ENCODE measurements around the gene GALK2.
"Not testable (repeated sequence)": the region's sequence is repeated elsewhere in the genome, so short reads cannot be mapped to it uniquely, and the experiment has no call there.

GALK2 gene

DNA sequence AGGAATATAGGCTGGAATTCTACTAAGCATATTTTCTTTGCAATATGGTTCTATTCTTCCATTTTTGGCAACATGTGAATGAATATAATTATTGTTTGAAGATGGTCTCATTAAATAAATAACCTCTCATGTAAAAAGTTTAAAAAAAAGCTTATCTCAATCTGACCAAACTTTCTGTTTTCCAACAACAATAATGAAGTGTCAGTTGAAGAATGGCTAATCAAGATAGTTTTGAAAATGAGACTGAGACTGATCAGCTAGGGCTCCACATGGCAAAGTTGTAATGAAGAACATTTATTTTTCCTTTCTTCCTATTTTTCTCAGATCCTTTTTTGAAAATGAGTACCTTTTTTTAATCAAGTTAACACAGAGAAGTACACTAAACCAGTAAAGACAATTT is 117.4 kb downstream of the GALK2 start:
- DNase-seq = no peak

DNA sequence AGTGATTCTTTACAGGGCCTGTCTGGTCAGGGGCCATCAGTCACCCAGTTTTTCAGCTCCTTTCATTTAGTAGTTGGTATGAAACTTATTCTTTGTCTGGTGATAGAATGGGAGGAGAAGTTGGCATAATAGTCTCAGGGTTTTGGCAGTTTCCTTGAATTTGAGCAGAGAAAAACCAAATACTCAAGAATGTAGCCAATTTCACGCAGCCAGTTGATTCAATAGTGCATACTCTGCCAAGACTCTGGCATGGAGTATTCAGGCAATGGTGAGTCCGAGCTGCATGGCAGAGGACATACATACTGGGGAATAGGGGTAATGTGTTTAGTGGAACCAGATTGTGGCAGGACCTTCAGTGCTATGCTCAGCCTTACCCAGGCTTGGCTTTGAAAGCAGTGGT is 118.3 kb downstream of the GALK2 start:
- no peak for DNase-seq

DNA sequence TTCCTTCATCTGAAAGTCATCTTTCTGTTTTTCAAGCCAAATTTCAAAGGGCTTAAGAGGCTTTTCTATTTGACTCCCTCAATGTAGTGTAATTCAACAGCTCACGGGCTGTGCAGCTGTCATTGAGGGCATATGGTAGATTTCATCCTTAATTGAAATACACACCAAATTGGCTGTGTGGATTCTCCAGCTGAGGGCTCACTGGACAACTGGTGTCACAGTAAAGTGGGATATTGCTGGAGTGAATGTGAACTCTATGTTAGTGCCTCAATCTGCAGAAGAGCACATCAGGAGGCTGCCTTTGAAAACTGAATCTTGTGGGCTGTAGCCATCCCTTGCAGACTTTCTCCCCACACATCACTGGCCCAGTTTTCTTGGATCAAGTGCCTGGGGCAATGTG is 120.1 kb downstream of the GALK2 start:
- no peak for DNase-seq

DNA sequence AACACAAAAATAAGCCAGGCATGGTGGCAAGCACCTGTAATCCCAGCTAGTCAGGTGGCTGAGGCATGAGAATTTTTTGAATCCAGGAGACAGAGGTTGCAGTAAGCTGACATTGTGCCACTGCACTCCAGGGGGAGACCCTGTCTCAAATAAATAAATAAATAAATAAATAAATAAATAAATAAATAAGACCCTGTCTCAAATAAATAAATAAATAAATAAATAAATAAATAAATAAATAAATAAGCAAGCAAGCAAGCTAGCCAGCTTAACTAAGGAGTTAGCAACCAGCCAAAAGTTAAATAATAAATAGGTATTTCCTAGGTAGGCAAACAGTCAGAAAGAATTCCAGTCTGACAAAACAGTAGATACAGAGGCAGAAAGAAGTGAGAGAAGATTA is 123.9 kb downstream of the GALK2 start:
- DNase-seq = no peak

DNA sequence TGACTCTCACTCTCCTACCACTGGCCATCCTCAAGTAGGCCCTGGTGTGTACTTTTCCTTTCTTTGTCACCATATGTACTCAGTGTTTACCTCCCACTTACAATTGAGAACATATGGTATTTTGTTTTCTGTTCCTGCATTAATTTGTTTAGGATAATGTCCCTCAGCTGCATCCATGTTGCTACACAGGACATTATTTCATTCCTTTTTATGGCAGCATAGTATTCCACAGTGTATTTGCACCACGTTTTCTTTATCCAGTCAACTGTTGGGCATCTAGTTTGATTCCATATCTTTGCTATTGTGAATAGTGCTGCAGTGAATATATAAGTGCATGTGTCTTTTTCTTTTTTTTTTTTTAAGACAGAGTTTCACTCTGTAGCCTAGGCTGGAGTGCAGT is 126.2 kb downstream of the GALK2 start:
- no peak for DNase-seq

DNA sequence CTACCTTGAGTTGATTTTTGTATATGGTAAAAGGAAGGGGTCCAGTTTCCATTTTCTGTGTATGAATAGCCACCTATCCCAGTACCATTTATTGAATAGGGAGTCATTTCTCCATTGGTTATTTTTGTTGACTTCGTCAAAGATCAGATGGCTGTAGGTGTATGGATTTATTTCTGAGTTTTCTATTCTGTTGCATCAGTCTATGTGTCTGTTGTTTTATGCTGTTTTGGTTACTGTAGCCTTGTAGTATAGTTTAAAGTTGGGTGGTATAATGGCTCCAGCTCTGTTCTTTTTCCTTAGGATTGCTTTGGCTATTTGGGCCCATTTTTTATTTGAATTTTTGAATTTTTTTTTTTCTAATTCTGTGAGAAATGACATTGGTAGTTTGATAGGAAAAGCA is 127.5 kb downstream of the GALK2 start:
- DNase-seq = no peak

DNA sequence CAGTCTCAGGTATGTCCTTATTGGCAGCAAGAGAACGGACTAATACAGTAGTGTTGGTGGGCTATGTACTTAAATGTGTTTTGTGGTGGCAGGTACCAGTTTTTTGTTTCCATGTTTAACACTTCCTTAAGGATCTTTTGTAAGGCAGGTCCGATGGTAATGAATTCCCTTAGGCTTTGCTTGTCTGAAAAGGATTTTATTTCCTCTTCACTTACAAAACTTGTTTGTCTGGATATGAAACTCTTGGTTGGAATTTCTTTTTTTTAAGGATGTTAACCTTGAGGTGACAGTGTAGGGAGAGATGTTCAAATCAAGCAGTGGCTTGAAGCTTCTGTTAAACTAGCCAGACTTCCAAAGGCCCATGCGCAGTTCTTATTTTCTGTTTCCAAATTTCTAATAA is 130.8 kb downstream of the GALK2 start:
- no peak for DNase-seq

DNA sequence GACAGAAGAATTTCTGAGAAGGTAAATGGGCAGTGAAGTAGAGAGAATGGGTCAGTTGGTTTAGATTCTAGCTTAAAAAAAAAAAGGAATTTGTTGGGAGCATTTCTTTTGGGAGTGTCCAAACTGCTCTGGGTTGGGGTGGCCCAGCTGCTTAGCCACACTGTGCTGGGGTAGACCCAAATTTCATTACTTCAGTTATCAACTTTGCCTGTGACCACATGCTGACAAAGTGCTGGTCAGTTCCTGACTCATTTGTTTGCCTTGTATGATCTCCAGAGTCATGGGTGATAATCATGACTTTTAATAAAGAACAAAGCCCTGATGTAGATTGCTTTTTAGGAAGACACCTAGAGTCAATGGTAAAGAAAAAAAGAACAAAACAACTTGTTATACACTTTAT is 131.5 kb downstream of the GALK2 start:
- no peak for DNase-seq

DNA sequence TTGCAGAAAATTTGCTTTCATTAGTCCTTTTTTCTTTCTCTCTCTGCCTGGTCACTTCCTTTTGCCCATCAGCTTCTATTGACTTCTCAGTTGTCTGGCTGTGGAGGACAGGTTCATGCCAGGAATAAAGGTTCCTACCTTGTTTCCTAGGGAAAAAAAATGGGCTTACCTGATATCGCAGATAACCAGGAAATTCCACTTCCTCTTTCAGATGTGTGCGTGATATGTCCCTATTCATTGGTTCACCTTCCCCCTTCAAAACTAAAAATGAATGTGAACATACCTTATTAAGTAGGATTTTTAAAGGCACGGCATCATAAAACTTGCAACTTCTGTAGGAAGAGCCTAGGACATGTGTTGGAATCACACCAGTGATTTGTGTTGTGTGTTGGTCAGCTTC is 133.0 kb downstream of the GALK2 start:
- DNase-seq = no peak

DNA sequence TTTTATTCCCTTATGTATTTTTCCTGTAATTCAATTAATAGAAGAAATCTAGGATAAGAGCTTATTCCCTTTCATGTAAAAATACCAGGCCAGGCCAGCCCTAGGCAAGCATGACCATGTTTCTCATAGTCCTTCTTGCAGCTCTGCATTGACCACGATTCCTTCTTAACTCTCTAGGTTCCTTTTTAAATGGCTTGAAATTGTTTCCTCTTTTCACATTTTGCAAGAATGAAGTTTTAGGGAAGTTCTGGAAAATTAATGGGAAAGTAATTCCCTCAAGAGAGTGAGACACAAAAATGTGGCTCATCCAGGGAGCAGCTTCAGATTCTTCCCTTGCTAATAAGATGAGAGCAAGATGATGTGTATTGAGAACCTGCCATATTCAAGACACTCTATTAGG is 136.5 kb downstream of the GALK2 start:
- DNase-seq = no peak

DNA sequence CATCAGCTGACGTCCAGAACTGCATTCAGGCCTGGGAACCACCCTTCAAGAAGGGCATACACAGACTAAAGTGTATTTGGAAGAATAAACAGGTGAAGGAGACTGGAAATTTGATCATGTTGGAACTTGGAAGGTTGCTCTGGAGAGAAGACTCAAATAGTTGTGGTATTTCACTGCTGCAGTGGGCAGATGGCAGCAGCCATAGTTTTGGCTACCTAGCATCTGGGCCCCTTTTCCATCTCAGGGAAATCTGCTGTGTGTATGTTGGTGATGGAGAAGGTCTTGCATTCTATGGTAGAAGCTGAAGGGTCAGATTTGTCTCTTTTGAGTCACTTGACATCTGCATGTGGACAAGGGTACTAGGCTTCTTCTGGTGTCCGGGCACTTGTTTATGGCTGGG is 138.6 kb downstream of the GALK2 start:
- no peak for DNase-seq

DNA sequence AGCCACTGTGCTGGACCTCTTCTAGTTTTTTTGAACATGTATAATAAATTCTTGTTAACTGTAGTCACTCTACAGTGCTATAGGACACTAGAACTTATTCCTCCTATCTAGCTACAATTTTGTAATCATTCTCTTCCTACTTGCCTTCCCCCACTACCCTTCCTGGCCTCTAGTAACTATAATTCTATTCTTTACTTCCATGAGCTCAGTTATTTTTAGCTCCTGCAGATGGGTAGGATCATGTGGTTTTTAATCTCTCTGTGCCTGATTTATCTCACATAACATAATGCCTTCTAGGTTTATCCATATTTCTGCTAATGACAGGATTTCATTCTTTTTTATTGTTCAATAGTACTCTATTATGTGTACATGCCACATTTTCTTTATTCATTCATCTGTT is 139.8 kb downstream of the GALK2 start:
- no peak for DNase-seq

DNA sequence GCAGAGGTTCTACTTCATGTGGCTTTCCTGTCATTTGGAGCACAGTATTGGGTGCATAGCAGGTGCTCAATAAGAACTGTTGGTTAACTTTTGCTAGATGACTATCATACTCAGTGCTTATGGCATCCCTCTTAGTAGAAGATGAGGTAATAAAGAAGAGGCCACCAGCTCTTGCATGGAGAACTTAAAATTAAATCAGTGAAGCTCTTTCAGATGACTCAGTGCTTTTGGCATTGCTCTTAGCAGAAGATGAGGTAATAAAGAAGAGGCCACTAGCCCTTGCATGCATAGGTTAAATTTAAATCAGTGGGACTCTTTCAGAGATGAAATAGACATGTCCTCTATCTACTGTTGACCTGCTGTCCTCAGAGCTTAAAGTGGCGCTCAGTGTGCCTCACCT is 143.6 kb downstream of the GALK2 start:
- DNase-seq = no peak

DNA sequence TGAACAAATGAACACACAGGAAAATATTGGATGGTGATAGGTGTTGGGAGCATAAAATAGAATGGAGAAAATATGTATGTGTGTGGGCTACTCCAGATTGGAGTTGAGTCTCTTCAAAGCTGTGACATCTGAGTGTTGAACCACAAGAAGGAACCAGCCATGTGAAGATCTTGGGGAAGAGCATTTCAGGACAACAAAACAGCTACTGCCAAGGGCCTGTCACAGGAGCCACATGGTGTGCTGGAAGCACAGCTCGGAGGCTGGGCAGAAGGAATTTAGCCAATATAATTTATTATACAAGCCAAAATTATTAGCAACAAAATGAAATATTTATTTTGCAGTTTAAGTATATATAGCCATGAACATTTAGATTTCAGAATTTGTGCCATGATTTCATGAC is 144.7 kb downstream of the GALK2 start:
- no peak for DNase-seq

DNA sequence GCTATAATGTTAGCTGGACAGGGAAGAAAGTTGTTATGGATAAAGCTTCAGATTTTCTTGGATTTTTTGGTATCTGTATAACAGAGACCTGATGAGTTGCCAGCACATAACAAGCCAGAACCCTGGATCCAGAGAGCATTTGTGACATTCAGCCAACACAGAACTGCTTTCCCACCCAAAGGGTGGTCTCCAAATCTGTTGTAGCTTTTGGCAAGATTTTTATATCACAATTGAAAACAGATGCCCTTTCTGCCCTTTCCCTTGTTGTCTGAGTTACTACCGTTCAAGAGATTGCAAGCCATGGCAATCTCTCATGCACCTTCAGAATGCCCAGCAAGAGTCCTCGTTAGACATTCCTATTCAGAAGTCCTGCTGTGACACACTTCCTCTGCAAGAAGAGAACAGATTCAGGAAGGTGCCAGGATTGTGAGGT is 145.4 kb downstream of the GALK2 start:
- DNase-seq = no peak

DNA sequence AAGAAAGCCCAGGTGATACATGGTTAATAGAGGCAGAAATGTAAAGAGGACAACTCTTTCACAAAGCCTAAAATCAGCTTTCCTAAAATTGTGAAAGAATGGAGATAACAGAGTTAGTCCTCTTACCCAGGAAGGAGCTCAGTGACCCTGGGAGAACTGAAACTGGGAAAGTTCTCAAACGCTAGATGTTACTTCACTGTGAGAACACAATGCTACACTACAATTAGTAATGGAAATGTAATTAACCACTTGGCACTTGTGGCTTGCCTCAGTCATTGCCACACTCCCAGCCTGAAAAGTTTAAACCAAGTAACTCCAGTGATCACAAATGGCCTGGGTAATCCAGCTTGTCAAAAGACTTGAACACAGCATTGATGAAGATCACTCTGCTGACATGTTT is 150.3 kb downstream of the GALK2 start:
- no peak for DNase-seq

DNA sequence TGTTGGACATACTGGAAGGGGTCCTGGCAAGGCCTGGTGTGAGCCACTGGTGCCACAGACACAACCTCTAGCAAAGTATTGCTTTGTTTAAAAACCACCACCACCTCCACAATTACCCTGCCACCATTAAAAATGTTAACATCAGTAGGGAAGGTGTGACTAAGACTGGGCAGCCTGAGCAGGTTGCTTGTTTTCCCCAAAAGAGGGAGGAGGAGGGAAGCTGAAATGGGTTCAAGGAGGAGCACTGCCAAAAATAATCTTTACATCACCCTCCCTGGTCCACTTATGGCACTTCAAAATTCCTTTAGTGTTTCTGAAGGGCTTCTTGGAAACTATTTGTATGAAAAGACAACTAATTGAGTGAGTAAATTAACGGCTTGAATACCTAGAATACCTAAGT is 153.2 kb downstream of the GALK2 start:
- no peak for DNase-seq

DNA sequence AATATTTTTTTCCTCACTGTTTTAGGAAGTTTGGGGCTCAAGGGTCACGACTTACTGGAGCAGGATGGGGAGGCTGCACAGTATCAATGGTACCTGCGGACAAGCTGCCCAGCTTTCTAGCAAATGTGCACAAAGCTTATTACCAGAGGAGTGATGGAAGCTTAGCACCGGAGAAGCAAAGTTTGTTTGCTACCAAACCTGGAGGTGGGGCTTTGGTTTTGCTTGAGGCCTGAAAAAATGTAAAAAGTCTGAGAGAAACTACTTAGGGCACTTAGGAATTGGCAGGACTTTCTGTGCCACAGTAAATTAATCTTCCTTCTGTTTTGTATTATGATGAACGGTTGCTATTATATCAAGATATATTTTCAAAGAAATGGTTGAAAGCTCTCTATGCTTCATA is 157.9 kb downstream of the GALK2 start:
- no peak for DNase-seq

DNA sequence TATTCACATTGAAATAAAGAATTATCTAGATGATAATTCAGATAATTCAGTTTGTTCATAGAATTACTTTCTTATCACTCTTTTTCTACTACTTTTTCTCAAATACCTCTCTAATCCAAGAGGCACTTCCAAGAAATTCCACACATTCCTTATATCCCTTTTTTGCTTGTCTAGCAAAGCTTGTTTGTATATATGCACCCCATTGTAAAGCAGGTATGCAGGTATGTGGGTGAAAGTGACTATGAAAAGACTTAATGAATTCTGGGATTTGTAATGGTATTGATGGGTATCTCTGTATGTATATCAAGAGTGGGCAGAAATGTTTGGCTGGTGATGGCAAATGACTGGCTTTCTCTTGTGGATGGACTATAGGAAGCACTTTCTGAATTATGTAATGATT is 158.9 kb downstream of the GALK2 start:
- no peak for DNase-seq

DNA sequence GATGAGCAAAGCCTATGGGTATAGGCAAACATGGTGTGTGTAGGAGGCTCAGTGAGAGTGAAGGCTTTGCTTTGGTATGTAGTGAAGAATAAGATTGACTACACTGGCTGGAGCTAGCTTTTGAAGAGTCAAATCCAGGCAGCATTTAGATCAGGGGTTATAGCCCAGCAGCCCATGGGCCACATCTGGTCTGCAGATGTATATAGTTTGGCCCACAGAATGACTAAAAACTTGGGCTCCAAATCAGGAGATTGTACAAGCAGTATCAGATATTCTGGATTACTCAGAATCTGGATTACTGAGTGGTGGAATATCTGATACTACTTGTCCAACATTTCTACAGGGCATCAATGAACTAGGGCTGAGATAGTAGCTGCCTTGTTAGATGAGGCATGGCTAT is 160.1 kb downstream of the GALK2 start:
- DNase-seq = no peak

DNA sequence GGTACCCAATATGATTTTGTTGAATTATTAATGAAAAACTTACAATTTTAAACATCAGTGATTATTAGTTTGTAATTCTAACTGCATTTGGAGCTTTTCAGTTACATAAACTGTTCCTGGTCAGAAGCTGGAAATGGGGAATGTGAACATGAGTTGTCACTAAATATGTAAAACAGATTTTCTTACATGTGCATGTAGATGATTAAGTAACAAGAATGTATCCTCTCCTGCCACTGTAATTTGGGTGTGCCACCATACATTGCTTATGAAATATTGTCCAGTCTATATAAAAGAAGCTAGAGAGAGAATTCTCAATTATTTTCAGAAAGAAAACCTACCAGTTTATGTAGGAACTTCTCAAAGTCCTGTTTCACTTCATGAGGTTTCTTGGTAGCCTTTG is 161.4 kb downstream of the GALK2 start:
- no peak for DNase-seq

DNA sequence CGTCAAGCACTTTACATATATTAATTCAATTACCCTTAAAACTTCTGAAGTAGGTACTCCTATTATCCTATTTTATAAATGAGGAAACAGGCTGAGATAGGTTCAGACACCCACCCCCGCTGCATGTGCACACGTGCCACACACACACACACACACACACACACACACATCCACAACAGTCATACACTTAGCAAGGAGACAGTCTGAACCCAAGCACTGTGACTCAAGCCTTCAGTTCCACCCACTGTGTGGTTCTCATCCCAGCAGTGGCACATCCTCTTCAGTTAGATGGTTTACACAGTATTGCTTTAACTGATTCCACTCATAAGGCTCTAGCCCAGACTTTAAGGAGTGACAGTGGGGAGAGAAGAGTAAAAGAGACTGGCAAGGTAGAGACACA is 161.9 kb downstream of the GALK2 start:
- no peak for DNase-seq

DNA sequence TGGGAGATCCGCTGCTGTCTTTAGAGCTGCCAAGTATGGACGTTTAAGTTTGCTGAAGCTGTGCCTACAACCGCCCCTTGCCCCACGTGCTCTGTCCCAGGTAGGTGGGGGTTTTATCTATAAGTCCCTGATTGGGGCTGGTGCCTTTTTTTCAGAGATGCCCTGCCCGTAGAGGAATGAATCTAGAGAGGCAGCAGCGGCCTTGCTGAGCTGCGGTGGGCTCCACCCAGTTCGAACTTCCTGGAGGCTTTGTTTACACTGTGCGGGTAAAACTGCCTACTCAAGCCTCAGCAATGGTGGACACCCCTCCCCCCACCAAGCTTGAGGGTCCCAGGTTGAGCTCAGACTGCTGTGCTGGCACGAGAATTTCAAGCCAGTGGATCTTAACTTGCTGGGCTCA is 169.6 kb downstream of the GALK2 start:
- DNase-seq = no peak

DNA sequence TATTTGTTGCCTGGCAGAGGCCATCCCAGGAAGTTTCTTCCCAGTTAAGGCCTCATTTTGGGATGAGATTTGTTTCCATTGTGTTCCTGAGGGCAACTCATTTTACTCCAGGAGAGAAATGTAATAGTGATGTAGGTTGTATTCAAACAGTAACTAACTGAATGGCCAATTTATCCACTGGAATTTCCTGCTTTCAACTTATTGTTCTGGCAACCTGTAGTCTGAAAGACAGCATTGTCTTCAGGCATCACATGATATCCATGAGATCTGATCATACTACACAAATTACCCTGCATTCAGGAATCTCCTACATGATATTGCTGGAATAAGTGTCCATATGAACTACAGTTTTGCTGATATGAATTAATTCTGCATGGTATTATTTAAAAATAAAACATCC is 173.5 kb downstream of the GALK2 start:
- no peak for DNase-seq

DNA sequence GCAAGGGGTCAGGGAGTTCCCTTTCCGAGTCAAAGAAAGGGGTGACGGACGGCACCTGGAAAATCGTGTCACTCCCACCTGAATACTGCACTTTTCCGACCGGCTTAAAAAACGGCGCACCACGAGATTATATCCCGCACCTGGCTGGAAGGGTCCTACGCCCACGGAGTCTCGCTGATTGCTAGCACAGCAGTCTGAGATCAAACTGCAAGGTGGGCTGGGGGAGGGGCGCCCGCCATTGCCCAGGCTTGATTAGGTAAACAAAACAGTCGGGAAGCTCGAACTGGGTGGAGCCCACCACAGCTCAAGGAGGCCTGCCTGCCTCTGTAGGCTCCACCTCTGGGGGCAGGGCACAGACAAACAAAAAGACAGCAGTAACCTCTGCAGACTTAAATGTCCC is 184.4 kb downstream of the GALK2 start:
- not testable (repeated sequence) for DNase-seq

DNA sequence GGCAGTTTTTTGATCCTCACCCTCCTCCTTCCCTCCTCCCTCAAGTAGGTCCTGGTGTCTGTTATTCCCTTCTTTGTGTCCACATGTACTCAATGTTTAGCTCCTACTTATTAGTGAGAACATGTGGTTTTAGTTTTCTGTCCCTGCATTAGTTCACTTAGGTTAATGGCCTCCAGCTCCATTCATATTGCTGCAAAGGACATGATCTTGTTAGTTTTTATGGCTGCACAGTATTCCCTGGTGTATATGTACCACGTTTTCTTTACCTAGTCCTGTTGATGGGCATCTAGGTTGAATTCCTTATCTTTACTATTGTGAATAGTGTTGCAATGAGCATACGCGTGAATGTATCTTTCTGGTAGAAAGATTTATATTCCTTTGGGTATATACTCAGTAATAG is 191.3 kb downstream of the GALK2 start:
- no peak for DNase-seq

Measured in stimulated activated CD4-positive, alpha-beta T cell treated with anti-CD3 and anti-CD28 coated beads, Interleukin-15, amount 100 ng/mL, for 24 hours (primary cell).